ENCODE data around the gene MGAT3.
A peak's percentile ranks its signal among the peaks of the same experiment; 100 is the strongest.

The MGAT3 gene

GRCh38 chr22:39529487-39529851 lies 72.7 kb downstream of the MGAT3 start:
- no peak for DNase-seq (ENCODE audit: low spot score)

GRCh38 chr22:39530116-39530515 lies 73.3 kb downstream of the MGAT3 start:
- no peak for DNase-seq (ENCODE audit: low spot score)

- DNase-seq (ENCODE audit: low spot score), result peak; percentile 28
Observed at GRCh38 chr22:39530692-39531331, 74.0 kb downstream of the MGAT3 start.

GRCh38 chr22:39532215-39533073 lies 75.6 kb downstream of the MGAT3 start, which contains the start of gene RPS19BP1:
Gene RPS19BP1 (minus strand): TSS chr22:39532748. CDS start chr22:39532738, 10 bp downstream.
- peak; percentile 99 for DNase-seq (ENCODE audit: low spot score)

- DNase-seq (ENCODE audit: low spot score), result peak; percentile 28
Observed at GRCh38 chr22:39534092-39534506, 77.3 kb downstream of the MGAT3 start.

GRCh38 chr22:39534591-39535356 lies 78.0 kb downstream of the MGAT3 start:
- DNase-seq (ENCODE audit: low spot score), result peak; percentile 83

- no peak for DNase-seq (ENCODE audit: low spot score)
Observed at GRCh38 chr22:39535357-39535725, 78.5 kb downstream of the MGAT3 start.

- no peak for DNase-seq (ENCODE audit: low spot score)
Observed at GRCh38 chr22:39535831-39536449, 79.1 kb downstream of the MGAT3 start.

GRCh38 chr22:39536711-39537110 lies 79.9 kb downstream of the MGAT3 start:
- DNase-seq (ENCODE audit: low spot score), result no peak

- DNase-seq (ENCODE audit: low spot score), result no peak
Observed at GRCh38 chr22:39537975-39538374, 81.2 kb downstream of the MGAT3 start.
